HepG2 (cell line): ENCODE data around the gene NPHS1. TPM values are rescaled to one million over a fixed set of nuclear protein-coding genes. Genes with fewer than 3 reads are reported as not detected.

ENCODE experiments used
- KLF6 ChIP-seq: IDR thresholded peaks from 2 replicates; pipeline ENCODE4 v1.8.0; 2016; ENCODE audit warnings: missing biosample characterization, missing genetic modification reagents
- POLR2A ChIP-seq, 2 experiments: IDR thresholded peaks; 2 replicates each; pipeline ENCODE4 v1.6.1; 2011; ENCODE audit warnings: low read depth in 2 of 2, low read length in 2 of 2, mild to moderate bottlenecking in 1 of 2, moderate library complexity in 1 of 2; ENCODE audit not compliant: insufficient read depth in 1 of 2
- SNAI1 ChIP-seq: sonication (generic); formaldehyde crosslinking; IDR thresholded peaks from 2 replicates; pipeline ENCODE4 v1.5.0; 2020; ENCODE audit warnings: mild to moderate bottlenecking, missing genetic modification reagents, borderline replicate concordance
- SP1 ChIP-seq, 2 experiments: fragments of 450-650 bp in 1 of 2; sonication (generic) in 1 of 2; formaldehyde crosslinking in 1 of 2; IDR thresholded peaks; 2 replicates each; pipeline versions ENCODE4 v1.4.0 to v1.6.1; 2016 to 2020; ENCODE audit warnings: missing genetic modification reagents in 1 of 2
- TSC22D2 ChIP-seq: sonication (generic); formaldehyde crosslinking; IDR thresholded peaks from 2 replicates; pipeline ENCODE4 v1.5.1; 2020; ENCODE audit warnings: missing genetic modification reagents, mild to moderate bottlenecking, borderline replicate concordance
- U2AF1 ChIP-seq: fragments of 200-400 bp; formaldehyde crosslinking; optimal IDR thresholded peaks from 2 replicates; pipeline ENCODE3; 2017; ENCODE audit warnings: mild to moderate bottlenecking, low read depth, low read length
- ZBTB38 ChIP-seq: sonication (generic); formaldehyde crosslinking; IDR thresholded peaks from 2 replicates; pipeline ENCODE4 v1.5.1; 2020; ENCODE audit warnings: mild to moderate bottlenecking, missing genetic modification reagents
- ZSCAN29 ChIP-seq: sonication (generic); formaldehyde crosslinking; conservative IDR thresholded peaks from 2 replicates; pipeline ENCODE4 v1.4.0; 2020; ENCODE audit warnings: mild to moderate bottlenecking, missing genetic modification reagents
- polyA plus RNA-seq, 8 experiments: library from polyadenylated mRNA; depleted of rRNA in 3 of 8; stranded (reverse) in 7 of 8; unstranded in 1 of 8; fragments of >200 nt; fragmentation: Illumina TruSeq in 4 of 8; extraction: Trizol in 4 of 8; gene quantifications; 2 replicates each; pipeline versions ENCODE4 v1.2.1 to v1.2.3, GENCODE V29; 2011 to 2016; ENCODE audit warnings: low read depth in 4 of 8, missing spikeins in 1 of 8, mixed read lengths in 1 of 8; ENCODE audit not compliant: insufficient read depth in 1 of 8
- total RNA-seq, 5 experiments: library from RNA; depleted of rRNA; stranded (reverse); fragments of >200 nt; fragmentation: Illumina TruSeq; extraction: Trizol; gene quantifications; 2 replicates each; pipeline ENCODE4 v1.2.3, GENCODE V29; 2016; ENCODE audit warnings: low read depth in 1 of 5
- TF ChIP-seq, protein P1 (sequence below): sonication (generic); formaldehyde crosslinking; IDR thresholded peaks from 2 replicates; pipeline ENCODE4 v1.5.0; 2020; ENCODE audit warnings: missing genetic modification reagents
- TF ChIP-seq, protein P2 (sequence below), 2 experiments: IDR thresholded peaks; 2 replicates each; pipeline ENCODE4 v1.6.1; 2011 to 2012; ENCODE audit warnings: low read length in 2 of 2, borderline replicate concordance in 1 of 2, low read depth in 1 of 2, mild to moderate bottlenecking in 1 of 2, moderate library complexity in 1 of 2
- TF ChIP-seq, protein P3 (sequence below): IDR thresholded peaks from 2 replicates; pipeline ENCODE4 v1.6.1; 2016; ENCODE audit warnings: missing compliant biosample characterization, missing genetic modification reagents, borderline replicate concordance
- TF ChIP-seq, protein P4 (sequence below): sonication (generic); formaldehyde crosslinking; IDR thresholded peaks from one replicate; pipeline ENCODE4 v1.5.1; 2020; ENCODE audit warnings: mild to moderate bottlenecking, missing genetic modification reagents; ENCODE audit errors: not compliant biosample characterization

NPHS1 gene
- total and polyA plus RNA-seq, 2 of the 13 experiments (the other 11 are each of a cell fraction or from before 2014, with no cell fraction given) = not detected

DNA sequence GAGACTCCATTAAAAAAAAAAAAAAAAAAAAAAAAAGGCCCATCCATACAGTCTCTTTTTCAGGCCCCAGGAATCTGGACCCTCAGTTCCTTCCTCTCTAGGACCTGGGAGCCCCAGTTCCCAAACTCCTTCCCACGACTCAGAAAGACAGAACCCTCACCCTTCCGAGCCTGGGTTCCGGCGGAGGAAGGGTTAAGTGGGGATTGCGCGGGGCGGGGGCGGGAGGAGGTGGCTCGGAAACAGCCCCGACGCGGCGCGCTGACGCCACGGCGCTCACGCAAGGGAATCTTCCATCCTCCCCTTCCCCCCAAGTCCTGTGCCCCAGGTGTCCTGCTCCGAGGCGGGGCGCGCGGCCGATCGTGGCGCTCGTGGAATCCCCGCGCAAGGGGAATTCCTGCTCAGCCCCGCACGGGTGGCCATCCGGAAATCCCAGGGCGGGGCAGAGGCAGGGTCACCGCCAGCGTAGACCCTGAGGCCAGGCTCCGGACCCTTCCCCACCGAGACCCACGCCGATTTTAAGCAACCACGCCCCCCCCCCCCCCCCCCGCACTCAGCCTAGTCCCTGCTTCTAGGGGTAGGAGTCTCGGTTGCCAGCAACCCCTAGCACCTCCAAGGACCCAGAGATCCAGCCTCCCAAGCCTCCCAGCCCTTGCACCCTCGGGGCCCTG is 47.4 kb upstream of the NPHS1 start (continued):
- TF ChIP-seq, protein P1, sequence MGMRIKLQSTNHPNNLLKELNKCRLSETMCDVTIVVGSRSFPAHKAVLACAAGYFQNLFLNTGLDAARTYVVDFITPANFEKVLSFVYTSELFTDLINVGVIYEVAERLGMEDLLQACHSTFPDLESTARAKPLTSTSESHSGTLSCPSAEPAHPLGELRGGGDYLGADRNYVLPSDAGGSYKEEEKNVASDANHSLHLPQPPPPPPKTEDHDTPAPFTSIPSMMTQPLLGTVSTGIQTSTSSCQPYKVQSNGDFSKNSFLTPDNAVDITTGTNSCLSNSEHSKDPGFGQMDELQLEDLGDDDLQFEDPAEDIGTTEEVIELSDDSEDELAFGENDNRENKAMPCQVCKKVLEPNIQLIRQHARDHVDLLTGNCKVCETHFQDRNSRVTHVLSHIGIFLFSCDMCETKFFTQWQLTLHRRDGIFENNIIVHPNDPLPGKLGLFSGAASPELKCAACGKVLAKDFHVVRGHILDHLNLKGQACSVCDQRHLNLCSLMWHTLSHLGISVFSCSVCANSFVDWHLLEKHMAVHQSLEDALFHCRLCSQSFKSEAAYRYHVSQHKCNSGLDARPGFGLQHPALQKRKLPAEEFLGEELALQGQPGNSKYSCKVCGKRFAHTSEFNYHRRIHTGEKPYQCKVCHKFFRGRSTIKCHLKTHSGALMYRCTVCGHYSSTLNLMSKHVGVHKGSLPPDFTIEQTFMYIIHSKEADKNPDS (CRISPR knock-in tag) = no peak
- TF ChIP-seq ZBTB38 (no peak), TSC22D2 (CRISPR knock-in tag) (no peak), SP1 (IDR thresholded peaks at IDR 0.05) (no peak), SP1 (CRISPR knock-in tag; IDR thresholded peaks at IDR 0.05) (peak; percentile 60), ZSCAN29 (CRISPR knock-in tag) (no peak), U2AF1 (no peak), SNAI1 (CRISPR knock-in tag) (no peak), KLF6 (CRISPR knock-in tag) (no peak), POLR2A (IDR thresholded peaks at IDR 0.05; ENCODE audit: insufficient read depth in 1 of 2, low read depth in 2 of 2, low read length in 2 of 2) (peak in 1 of 2 experiments; percentile 57; a peak in 2 of 4 replicates)
- TF ChIP-seq, protein P2, sequence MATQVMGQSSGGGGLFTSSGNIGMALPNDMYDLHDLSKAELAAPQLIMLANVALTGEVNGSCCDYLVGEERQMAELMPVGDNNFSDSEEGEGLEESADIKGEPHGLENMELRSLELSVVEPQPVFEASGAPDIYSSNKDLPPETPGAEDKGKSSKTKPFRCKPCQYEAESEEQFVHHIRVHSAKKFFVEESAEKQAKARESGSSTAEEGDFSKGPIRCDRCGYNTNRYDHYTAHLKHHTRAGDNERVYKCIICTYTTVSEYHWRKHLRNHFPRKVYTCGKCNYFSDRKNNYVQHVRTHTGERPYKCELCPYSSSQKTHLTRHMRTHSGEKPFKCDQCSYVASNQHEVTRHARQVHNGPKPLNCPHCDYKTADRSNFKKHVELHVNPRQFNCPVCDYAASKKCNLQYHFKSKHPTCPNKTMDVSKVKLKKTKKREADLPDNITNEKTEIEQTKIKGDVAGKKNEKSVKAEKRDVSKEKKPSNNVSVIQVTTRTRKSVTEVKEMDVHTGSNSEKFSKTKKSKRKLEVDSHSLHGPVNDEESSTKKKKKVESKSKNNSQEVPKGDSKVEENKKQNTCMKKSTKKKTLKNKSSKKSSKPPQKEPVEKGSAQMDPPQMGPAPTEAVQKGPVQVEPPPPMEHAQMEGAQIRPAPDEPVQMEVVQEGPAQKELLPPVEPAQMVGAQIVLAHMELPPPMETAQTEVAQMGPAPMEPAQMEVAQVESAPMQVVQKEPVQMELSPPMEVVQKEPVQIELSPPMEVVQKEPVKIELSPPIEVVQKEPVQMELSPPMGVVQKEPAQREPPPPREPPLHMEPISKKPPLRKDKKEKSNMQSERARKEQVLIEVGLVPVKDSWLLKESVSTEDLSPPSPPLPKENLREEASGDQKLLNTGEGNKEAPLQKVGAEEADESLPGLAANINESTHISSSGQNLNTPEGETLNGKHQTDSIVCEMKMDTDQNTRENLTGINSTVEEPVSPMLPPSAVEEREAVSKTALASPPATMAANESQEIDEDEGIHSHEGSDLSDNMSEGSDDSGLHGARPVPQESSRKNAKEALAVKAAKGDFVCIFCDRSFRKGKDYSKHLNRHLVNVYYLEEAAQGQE (IDR thresholded peaks at IDR 0.05; ENCODE audit: borderline replicate concordance in 1 of 2, low read depth in 1 of 2, low read length in 2 of 2) = no peak
- TF ChIP-seq, protein P3, sequence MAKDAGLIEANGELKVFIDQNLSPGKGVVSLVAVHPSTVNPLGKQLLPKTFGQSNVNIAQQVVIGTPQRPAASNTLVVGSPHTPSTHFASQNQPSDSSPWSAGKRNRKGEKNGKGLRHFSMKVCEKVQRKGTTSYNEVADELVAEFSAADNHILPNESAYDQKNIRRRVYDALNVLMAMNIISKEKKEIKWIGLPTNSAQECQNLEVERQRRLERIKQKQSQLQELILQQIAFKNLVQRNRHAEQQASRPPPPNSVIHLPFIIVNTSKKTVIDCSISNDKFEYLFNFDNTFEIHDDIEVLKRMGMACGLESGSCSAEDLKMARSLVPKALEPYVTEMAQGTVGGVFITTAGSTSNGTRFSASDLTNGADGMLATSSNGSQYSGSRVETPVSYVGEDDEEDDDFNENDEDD (CRISPR knock-in tag) = peak; percentile 34; the same call in 1 of the 2 replicates
- TF ChIP-seq, protein P4, sequence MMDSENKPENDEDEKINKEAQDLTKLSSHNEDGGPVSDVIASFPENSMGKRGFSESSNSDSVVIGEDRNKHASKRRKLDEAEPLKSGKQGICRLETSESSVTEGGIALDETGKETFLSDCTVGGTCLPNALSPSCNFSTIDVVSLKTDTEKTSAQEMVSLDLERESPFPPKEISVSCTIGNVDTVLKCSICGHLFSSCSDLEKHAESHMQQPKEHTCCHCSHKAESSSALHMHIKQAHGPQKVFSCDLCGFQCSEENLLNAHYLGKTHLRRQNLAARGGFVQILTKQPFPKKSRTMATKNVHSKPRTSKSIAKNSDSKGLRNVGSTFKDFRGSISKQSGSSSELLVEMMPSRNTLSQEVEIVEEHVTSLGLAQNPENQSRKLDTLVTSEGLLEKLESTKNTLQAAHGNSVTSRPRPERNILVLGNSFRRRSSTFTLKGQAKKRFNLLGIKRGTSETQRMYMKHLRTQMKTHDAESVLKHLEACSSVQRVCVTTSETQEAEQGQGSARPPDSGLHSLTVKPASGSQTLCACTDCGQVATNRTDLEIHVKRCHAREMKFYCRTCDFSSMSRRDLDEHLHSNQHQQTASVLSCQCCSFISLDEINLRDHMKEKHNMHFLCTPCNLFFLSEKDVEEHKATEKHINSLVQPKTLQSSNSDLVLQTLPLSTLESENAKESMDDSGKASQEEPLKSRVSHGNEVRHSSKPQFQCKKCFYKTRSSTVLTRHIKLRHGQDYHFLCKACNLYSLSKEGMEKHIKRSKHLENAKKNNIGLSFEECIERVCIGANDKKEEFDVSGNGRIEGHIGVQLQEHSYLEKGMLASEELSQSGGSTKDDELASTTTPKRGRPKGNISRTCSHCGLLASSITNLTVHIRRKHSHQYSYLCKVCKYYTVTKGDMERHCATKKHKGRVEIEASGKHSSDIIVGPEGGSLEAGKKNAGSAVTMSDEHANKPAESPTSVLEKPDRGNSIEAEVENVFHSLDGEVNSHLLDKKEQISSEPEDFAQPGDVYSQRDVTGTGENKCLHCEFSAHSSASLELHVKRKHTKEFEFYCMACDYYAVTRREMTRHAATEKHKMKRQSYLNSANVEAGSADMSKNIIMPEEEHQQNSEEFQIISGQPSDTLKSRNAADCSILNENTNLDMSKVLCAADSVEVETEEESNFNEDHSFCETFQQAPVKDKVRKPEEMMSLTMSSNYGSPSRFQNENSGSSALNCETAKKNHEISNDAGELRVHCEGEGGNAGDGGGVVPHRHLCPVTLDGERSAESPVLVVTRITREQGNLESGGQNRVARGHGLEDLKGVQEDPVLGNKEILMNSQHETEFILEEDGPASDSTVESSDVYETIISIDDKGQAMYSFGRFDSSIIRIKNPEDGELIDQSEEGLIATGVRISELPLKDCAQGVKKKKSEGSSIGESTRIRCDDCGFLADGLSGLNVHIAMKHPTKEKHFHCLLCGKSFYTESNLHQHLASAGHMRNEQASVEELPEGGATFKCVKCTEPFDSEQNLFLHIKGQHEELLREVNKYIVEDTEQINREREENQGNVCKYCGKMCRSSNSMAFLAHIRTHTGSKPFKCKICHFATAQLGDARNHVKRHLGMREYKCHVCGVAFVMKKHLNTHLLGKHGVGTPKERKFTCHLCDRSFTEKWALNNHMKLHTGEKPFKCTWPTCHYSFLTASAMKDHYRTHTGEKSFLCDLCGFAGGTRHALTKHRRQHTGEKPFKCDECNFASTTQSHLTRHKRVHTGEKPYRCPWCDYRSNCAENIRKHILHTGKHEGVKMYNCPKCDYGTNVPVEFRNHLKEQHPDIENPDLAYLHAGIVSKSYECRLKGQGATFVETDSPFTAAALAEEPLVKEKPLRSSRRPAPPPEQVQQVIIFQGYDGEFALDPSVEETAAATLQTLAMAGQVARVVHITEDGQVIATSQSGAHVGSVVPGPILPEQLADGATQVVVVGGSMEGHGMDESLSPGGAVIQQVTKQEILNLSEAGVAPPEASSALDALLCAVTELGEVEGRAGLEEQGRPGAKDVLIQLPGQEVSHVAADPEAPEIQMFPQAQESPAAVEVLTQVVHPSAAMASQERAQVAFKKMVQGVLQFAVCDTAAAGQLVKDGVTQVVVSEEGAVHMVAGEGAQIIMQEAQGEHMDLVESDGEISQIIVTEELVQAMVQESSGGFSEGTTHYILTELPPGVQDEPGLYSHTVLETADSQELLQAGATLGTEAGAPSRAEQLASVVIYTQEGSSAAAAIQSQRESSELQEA (CRISPR knock-in tag) = no peak
